GM13977 (cell line): Measurements from ENCODE around the gene ALAD.

Experiments used
- DNase-seq: peaks from one replicate; pipeline ENCODE4 v3.0.0; 2012; ENCODE audit warnings: low spot score
- in situ Hi-C: fragments of 300-500 bp; cut with MboI; formaldehyde crosslinking; loops from one replicate; pipeline ENCODE4 v1.12.0; 2022; ENCODE audit warnings: low sequenced_read_pairs, low pct_unique_long_range_greater_than_20kb, mixed read lengths, inconsistent platforms; ENCODE audit not compliant: unreplicated experiment
- TF ChIP-seq, protein P1 (sequence below): IDR thresholded peaks from 2 replicates; pipeline ENCODE4 v1.5.1; 2012; ENCODE audit warnings: mild to moderate bottlenecking, control low read depth; ENCODE audit not compliant: insufficient read depth; ENCODE audit errors: extremely low read depth, missing control alignments

ALAD gene

DNA sequence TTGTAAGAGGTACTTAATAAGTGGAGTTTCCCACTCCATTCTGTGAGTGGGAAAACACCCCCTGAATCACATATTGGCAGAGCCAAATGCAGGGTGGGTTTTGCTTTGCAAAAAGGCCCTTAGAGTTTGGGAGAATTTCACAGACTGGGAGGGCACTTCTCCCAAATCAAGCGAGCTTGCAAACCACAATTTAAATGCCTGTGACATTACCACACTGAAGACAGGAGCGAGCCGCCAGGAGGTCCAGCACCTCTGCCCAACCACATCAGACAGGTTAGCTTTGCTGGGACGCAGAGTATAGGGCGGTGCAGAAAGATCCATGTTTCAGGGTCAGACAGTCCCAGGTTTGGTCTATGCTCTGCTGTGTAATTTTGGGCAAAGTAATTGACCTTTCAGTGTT lies 2.3 kb downstream of the ALAD start:
- in situ Hi-C loops, result no loop called here
- DNase-seq, result no peak
- TF ChIP-seq, protein P1, sequence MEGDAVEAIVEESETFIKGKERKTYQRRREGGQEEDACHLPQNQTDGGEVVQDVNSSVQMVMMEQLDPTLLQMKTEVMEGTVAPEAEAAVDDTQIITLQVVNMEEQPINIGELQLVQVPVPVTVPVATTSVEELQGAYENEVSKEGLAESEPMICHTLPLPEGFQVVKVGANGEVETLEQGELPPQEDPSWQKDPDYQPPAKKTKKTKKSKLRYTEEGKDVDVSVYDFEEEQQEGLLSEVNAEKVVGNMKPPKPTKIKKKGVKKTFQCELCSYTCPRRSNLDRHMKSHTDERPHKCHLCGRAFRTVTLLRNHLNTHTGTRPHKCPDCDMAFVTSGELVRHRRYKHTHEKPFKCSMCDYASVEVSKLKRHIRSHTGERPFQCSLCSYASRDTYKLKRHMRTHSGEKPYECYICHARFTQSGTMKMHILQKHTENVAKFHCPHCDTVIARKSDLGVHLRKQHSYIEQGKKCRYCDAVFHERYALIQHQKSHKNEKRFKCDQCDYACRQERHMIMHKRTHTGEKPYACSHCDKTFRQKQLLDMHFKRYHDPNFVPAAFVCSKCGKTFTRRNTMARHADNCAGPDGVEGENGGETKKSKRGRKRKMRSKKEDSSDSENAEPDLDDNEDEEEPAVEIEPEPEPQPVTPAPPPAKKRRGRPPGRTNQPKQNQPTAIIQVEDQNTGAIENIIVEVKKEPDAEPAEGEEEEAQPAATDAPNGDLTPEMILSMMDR, result no peak

DNA sequence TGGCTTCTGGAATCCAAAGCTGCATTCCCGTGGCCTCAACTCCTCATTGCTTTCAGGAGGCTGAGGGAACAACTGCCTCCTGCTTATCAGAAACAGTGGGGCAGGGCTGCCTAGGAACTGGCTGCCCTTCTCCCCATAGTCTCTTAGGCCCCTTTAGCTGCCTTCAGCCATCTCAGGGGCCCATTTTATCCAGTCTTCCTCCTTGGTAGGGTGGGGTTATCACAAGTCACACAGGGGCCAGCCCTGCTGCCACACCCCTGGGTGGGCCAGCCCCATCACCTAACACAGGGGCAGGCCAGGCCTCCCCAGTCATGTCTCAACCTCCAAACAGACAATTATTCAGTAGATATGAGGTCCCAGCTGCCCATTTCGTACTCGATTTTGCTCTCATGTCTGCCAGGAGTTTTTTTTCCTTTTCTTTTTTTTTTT lies 3.9 kb downstream of the ALAD start:
- TF ChIP-seq, protein P1, result no peak
- no peak for DNase-seq
- in situ Hi-C loops, result no loop called here

DNA sequence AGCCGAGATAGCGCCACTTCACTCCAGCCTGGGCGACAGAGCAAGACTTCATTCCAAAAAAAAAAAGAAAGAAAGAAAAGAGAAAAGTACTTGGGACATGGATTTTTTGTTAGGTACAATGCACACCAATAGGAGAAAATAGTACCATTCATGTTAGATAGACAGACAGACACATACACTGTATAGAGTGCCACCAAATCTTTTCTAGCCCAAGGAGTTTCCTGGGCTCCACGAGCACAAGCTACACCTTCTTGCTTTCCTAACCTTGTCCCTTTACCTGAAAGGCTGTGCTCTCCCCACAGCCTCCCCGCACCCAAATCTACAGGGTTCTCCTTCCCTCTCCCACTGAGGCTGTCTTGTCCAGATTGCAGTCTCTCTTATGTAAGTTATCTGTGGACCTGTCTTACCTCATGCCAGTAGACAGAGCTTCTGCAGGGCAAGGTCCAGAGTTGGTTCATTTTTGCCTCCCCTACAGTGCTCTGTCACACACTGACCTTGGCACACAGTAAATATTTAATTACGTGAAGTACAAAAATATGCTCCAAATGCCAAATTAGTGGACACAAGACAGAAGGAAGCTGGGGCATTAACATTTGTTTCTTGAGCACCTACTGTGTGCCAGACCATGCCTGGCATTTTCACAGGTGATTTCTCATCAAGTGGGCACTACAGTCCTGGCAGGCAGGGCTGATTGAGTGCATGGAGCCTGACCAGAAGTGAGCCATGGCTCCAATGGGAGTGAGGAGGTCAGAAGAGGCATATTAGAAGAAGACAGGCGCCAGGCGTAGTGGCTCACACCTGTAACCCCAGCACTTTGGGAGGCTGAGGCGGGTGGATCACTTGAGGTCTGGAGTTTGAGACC lies 5.9 kb downstream of the ALAD start:
- in situ Hi-C loops, result no loop called here

DNA sequence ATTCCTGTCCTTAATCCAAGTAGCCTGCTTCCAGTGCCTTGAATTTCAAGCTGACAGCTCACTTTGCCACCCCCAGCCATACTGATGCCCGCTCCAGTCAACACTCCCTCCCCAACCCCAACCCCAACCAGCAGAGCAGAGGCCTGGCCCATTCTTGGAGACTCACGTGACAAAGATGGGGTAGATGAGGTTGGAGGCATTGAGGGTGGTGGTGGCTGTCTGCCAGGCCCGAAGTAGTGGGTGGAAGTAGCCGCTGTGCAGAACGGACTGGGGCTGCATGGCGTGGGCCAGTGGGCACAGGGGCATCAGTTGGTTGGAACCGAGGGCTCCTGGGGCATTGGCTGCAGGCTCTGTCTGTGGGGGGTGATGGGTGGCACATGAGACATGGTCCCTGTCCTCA lies 7.8 kb downstream of the ALAD start:
- TF ChIP-seq, protein P1, result no peak
- in situ Hi-C loops, result no loop called here

More for the DNA sequence above, 5.9 kb downstream of the ALAD start:
- no peak for DNase-seq
- TF ChIP-seq, protein P1, result no peak

DNA sequence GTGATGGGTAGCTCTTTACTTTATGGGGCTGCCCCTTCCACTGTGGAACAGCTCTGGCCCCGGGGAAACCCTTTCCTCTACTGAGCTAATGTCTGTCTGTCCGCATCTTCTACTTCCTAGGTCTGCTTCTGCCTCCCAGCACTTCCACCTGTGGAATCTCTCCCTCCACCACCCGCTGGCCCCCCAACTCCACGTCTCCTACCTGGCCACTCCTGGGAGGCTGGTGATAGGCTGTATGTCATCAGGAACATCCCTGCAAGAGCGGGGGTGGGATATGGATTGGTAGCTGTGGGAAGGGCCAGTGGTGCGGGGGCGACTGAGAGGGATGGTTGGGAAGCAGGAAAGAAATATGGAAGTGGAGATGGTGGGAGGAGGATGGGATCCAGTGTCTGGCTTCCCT lies 9.2 kb downstream of the ALAD start:
- TF ChIP-seq, protein P1, result no peak
- in situ Hi-C loops, result no loop called here
- no peak for DNase-seq

More for the DNA sequence above, 7.8 kb downstream of the ALAD start:
- DNase-seq, result no peak

DNA sequence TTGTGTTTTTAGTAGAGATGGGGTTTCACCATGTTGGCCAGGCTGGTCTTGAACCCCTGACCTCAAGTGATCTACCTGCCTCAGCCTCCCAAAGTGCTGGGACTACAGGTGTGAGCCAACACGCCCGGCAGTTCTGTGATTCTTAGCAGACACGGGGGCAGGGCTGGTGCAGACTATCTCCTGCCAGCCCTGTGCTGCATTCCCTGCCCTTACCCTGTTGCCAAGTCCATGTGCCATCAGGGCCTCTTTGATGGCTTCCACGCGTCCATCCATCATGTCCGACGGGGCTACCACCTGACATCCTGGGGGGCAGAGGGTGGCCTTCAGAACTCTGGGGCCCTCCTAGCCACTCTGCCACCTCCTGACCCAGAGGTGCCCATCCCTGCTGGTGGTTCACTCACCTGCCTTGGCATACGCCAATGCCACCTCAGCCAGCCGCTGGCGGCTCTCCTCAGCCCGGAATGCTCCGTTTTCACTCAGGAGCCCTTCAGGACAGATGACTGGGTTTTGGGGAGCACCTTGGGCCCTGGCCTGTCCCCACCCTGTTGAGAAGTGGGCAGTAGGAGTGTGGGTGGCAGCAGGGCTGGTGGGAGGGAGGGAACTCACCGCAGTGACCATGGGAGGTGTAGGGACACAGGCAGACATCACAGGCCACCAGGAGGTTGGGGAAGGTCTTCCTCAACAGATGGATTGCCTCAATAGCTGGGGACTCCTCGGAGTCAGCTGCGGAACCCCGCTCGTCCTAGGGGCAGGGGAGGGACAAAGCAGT lies 10.7 kb downstream of the ALAD start:
- TF ChIP-seq, protein P1, result no peak
- DNase-seq, result no peak
- in situ Hi-C loops, result no loop called here
